GM12878 (cell line): ENCODE measurements around the gene GUCY1B1. TPM values are rescaled to one million over a fixed set of nuclear protein-coding genes. Genes with fewer than 3 reads are reported as not detected.

Source experiments
- ATAC-seq: fragments of 200-7000 bp; cut with Tn5 transposase; 3 replicates; pipeline ENCODE4 v1.9.1; 2020; ENCODE audit warnings: mild to moderate bottlenecking, moderate library complexity
- BruUV-seq: library from RNA; stranded (reverse); fragments of 400-500 nt; replicated peaks from 2 replicates; lab custom pipeline; 2021; lab: Mats Ljungman, UMichigan
- CTCF ChIA-PET: fragments of 300-600 bp; sonication (Branson Sonifier 250); formaldehyde crosslinking; extraction: SDS; loops from one replicate; lab custom pipeline; 2021; ENCODE audit warnings: inconsistent platforms; lab: Yijun Ruan, JAX
- POLR2A ChIA-PET: fragments of 350-600 bp; formaldehyde crosslinking; extraction: SDS; loops from one replicate; lab custom pipeline; 2021; ENCODE audit warnings: inconsistent platforms; lab: Charles Lee
- RAD21 ChIA-PET: fragments of 300-600 bp; sonication (Branson Sonifier 250); formaldehyde crosslinking; loops from one replicate; lab custom pipeline; 2023; ENCODE audit warnings: antibody characterized with exemption; ENCODE audit not compliant: unreplicated experiment; lab: Charles Lee
- SMC1A ChIA-PET: fragments of 300-600 bp; sonication (Branson Sonifier 250); formaldehyde crosslinking; loops from one replicate; lab custom pipeline; 2023; ENCODE audit not compliant: unreplicated experiment, uncharacterized antibody; lab: Charles Lee
- DNase-seq: peaks from one replicate; pipeline ENCODE4 v3.0.0-alpha.2; 2011; ENCODE audit warnings: low read depth, low spot score
- FAIRE-seq: peaks from 3 replicates; lab custom pipeline; 2011; peaks lifted over from hg19 to GRCh38; lab: Jason Lieb, UNC
- H2AFZ ChIP-seq: 2 replicates; pipeline ENCODE4 v1.6.0; 2011; ENCODE audit warnings: low read depth, low read length, control low read depth; ENCODE audit not compliant: control insufficient read depth
- H3K27ac ChIP-seq: 2 replicates; pipeline ENCODE4 v1.5.1; 2011; ENCODE audit warnings: control low read depth; ENCODE audit not compliant: control insufficient read depth, insufficient read depth
- H3K27me3 ChIP-seq, 2 experiments: replicated peaks in 1 of 2; 2 replicates each; pipeline versions ENCODE4 v1.6.0 to v1.6.1; 2011; ENCODE audit warnings: low read length in 1 of 2; ENCODE audit not compliant: control insufficient read depth in 2 of 2, insufficient read depth in 2 of 2
- H3K36me3 ChIP-seq, 2 experiments: 2 replicates each; pipeline ENCODE4 v1.5.1; 2011; ENCODE audit warnings: low read length in 1 of 2; ENCODE audit not compliant: control insufficient read depth in 2 of 2, insufficient read depth in 2 of 2
- H3K4me1 ChIP-seq: 2 replicates; pipeline ENCODE4 v1.6.1; 2011; ENCODE audit warnings: mild to moderate bottlenecking, low read length, moderate library complexity, mixed read lengths; ENCODE audit not compliant: control insufficient read depth, insufficient read depth
- H3K4me2 ChIP-seq: 2 replicates; pipeline ENCODE4 v1.6.0; 2011; ENCODE audit warnings: control low read depth; ENCODE audit not compliant: control insufficient read depth, insufficient read depth
- H3K4me3 ChIP-seq: fragments of 200-600 bp; sonication (generic); 2 replicates; pipeline ENCODE4 v1.5.1; 2016
- H3K79me2 ChIP-seq: 2 replicates; pipeline ENCODE4 v1.6.0; 2011; ENCODE audit warnings: low read length; ENCODE audit not compliant: control insufficient read depth, insufficient read depth
- H3K9ac ChIP-seq: 2 replicates; pipeline ENCODE4 v1.8.0; 2011; ENCODE audit warnings: low read length, control low read depth, mixed read lengths; ENCODE audit not compliant: control insufficient read depth, insufficient read depth
- H3K9me3 ChIP-seq: replicated peaks from 3 replicates; pipeline ENCODE4 v1.5.1; 2011; ENCODE audit warnings: mild to moderate bottlenecking, low read length; ENCODE audit not compliant: control insufficient read depth, insufficient read depth
- H4K20me1 ChIP-seq: 2 replicates; pipeline ENCODE4 v1.6.0; 2011; ENCODE audit not compliant: control insufficient read depth, insufficient read depth
- EP300 ChIP-seq, 2 experiments: fragments of 150-350 bp in 1 of 2; IDR thresholded peaks; 2 replicates each; pipeline ENCODE4 v1.6.1; 2011 to 2012; ENCODE audit warnings: low read depth in 2 of 2, low read length in 2 of 2, borderline replicate concordance in 1 of 2, improper control_type of control experiment in 1 of 2, inconsistent platforms in 1 of 2; ENCODE audit not compliant: control insufficient read depth in 1 of 2
- HDAC2 ChIP-seq: fragments of 200-600 bp; sonication (generic); IDR thresholded peaks from 2 replicates; pipeline ENCODE4 v1.6.1; 2017
- IRF3 ChIP-seq: fragments of 450-650 bp; IDR thresholded peaks from 2 replicates; pipeline ENCODE4 v1.6.1; 2014; ENCODE audit warnings: mild to moderate bottlenecking
- MYC ChIP-seq: IDR thresholded peaks from 2 replicates; pipeline ENCODE4 v1.6.1; 2011; ENCODE audit warnings: mild to moderate bottlenecking, low read length, moderate library complexity, inconsistent platforms; ENCODE audit not compliant: insufficient read depth, insufficient replicate concordance, insufficient read length, severe bottlenecking
- NBN ChIP-seq: fragments of 450-650 bp; IDR thresholded peaks from 2 replicates; pipeline ENCODE4 v1.6.1; 2016
- RAD51 ChIP-seq: fragments of 450-650 bp; IDR thresholded peaks from 2 replicates; pipeline ENCODE4 v1.6.1; 2016; ENCODE audit warnings: moderate library complexity, mild to moderate bottlenecking, inconsistent platforms
- RB1 ChIP-seq: fragments of 450-650 bp; formaldehyde crosslinking; IDR thresholded peaks from 2 replicates; pipeline ENCODE4 v1.6.1; 2017; ENCODE audit warnings: mild to moderate bottlenecking, borderline replicate concordance
- SREBF2 ChIP-seq: IDR thresholded peaks from 2 replicates; pipeline ENCODE4 v1.6.1; 2012; ENCODE audit warnings: mild to moderate bottlenecking, low read length
- TAF1 ChIP-seq: IDR thresholded peaks from 2 replicates; pipeline ENCODE4 v1.6.1; 2011; ENCODE audit warnings: mild to moderate bottlenecking, low read depth, low read length, borderline replicate concordance
- ZNF687 ChIP-seq: fragments of 450-650 bp; IDR thresholded peaks from 2 replicates; pipeline ENCODE4 v1.6.1; 2017; ENCODE audit warnings: mild to moderate bottlenecking, moderate library complexity
- WGBS: methylation state at CpG from one replicate; pipeline ENCODE4 v1.1.6; 2016; ENCODE audit warnings: low lambda C conversion rate; ENCODE audit not compliant: insufficient replicate concordance, insufficient coverage; ENCODE audit errors: missing lambda C conversion rate; 5-methylcytosine and 5-hydroxymethylcytosine counted together
- in situ Hi-C: fragments of 300-500 bp; cut with MboI; formaldehyde crosslinking; loops from 9 replicates; pipeline ENCODE4 v1.14.3; 2018; ENCODE audit warnings: mixed read lengths
- intact Hi-C: fragments of 100-400 bp; cut with micrococcal nuclease; formaldehyde crosslinking; loops from one replicate; pipeline ENCODE4 v1.14.2; 2022; ENCODE audit not compliant: unreplicated experiment
- polyA plus RNA-seq, 11 experiments: library from polyadenylated mRNA; depleted of rRNA in 4 of 11; unstranded in 6 of 11; stranded (reverse) in 5 of 11; fragments of >200 nt; fragmentation: Nextera tagmentation in 4 of 11; fragmentation: Illumina TruSeq in 1 of 11; extraction: Ambion mirVana in 4 of 11; extraction: Trizol in 1 of 11; gene quantifications; 1 replicate in 1 of 11; 2 replicates in 10 of 11; pipeline versions ENCODE4 v1.2.1 to v1.2.3, GENCODE V29; 2011 to 2016; ENCODE audit warnings: inconsistent platforms in 2 of 11, missing spikeins in 2 of 11, low read depth in 1 of 11
- total RNA-seq, 4 experiments: library from RNA; depleted of rRNA in 3 of 4; stranded (reverse); fragments of >200 nt in 3 of 4; fragmentation: Illumina TruSeq in 1 of 4; extraction: Trizol in 1 of 4; gene quantifications; 2 replicates each; pipeline versions ENCODE4 v1.2.1 to v1.2.3, GENCODE V29; 2013 to 2021

Gene GUCY1B1
- total and polyA plus RNA-seq, 10 of the 15 experiments (the other 5 are each of a cell fraction or from before 2014, with no cell fraction given): 0.60 to 38.5 (median 1.4) TPM

- H3K27me3 ChIP-seq: no peaks in the 10 kb centered on the region
- FAIRE-seq (no peak), ATAC-seq (no peak), DNase-seq (no peak)
- H3K79me2 ChIP-seq: no peaks in the 10 kb centered on the region
- ChIA-PET SMC1A (interaction anchor here (2.5 kb wide), 1 partner anchor 10 kb away, joined by 8 read pairs; no protein-coding TSS in a partner anchor), RAD21 (no interaction called here), POLR2A (interaction anchor here (0.7 kb wide), 1 partner anchor 10 kb away, joined by 3 read pairs; no protein-coding TSS in a partner anchor), CTCF (no interaction called here)
- 27% methylated on average over 2 of the region's 2 CpGs for WGBS
- no TSS peak for BruUV-seq
- no peaks in the 10 kb centered on the region for H3K4me1 ChIP-seq
- H3K9me3 ChIP-seq: no peaks in the 10 kb centered on the region
- in situ Hi-C loops (no loop called here), intact Hi-C loops (no loop called here)
- no peak overlapping the region for H3K9ac ChIP-seq
- H3K27ac ChIP-seq: no peak overlapping the region
- no peaks in the 10 kb centered on the region for H4K20me1 ChIP-seq
- H2AFZ ChIP-seq: no peak overlapping the region
- TF ChIP-seq NBN (no peak), MYC (no peak), EP300 (IDR thresholded peaks at IDR 0.05; ENCODE audit: borderline replicate concordance in 1 of 2, control insufficient read depth in 1 of 2, low read depth in 2 of 2, low read length in 2 of 2) (no peak)
- no peak overlapping the region for H3K4me2 ChIP-seq
- H3K4me3 ChIP-seq: no peak overlapping the region
- no peaks in the 10 kb centered on the region for H3K36me3 ChIP-seq
Observed at GRCh38 chr4:155738548-155738947, 20.3 kb upstream of the GUCY1B1 start.

- POLR2A ChIA-PET: no interaction called here
- intact Hi-C loops: no loop called here
- H3K4me1 ChIP-seq: no peaks in the 10 kb centered on the region
- H3K27ac ChIP-seq: no peak overlapping the region
- no TSS peak for BruUV-seq
- H4K20me1 ChIP-seq: no peaks in the 10 kb centered on the region
- in situ Hi-C loops: no loop called here
- no peak overlapping the region for H3K4me3 ChIP-seq
- no peak for DNase-seq
- 0% methylated on average over 1 of the region's 1 CpG for WGBS
- H3K27me3 ChIP-seq: no peaks in the 10 kb centered on the region
- H3K4me2 ChIP-seq: no peak overlapping the region
- no peak overlapping the region for H3K9ac ChIP-seq
- RAD21 ChIA-PET: interaction anchor here (0.6 to 1.4 kb wide), 5 partner anchors 14 to 212 kb away, joined by 3 to 5 read pairs (median 3); no protein-coding TSS in a partner anchor
- no peaks in the 10 kb centered on the region for H3K36me3 ChIP-seq
- SMC1A ChIA-PET: interaction anchor here (0.6 to 2.5 kb wide), 9 partner anchors 12 to 212 kb away, joined by 3 to 8 read pairs (median 3); no protein-coding TSS in a partner anchor
- H3K79me2 ChIP-seq: no peaks in the 10 kb centered on the region
- H2AFZ ChIP-seq: no peak overlapping the region
- no peak for FAIRE-seq
- no peak for ATAC-seq
- H3K9me3 ChIP-seq: no peaks in the 10 kb centered on the region
- CTCF ChIA-PET: interaction anchor here (1.2 to 1.4 kb wide), 2 partner anchors 47 to 213 kb away, joined by 3 to 4 read pairs; no protein-coding TSS in a partner anchor
- TF ChIP-seq RB1 (no peak), IRF3 (no peak), ZNF687 (no peak), SREBF2 (no peak), HDAC2 (no peak), TAF1 (no peak), RAD51 (no peak), MYC (no peak)
Observed at GRCh38 chr4:155741546-155741945, 17.3 kb upstream of the GUCY1B1 start.
